H1 (cell line): ENCODE data around the gene FAM241B. TPM values are rescaled to one million over a fixed set of nuclear protein-coding genes. Genes with fewer than 3 reads are reported as not detected.

Experiments
- CTCF ChIA-PET: fragments of 300-600 bp; sonication (Branson Sonifier 250); formaldehyde crosslinking; loops from one replicate; lab custom pipeline; 2021; ENCODE audit not compliant: partially characterized antibody; lab: Charles Lee
- POLR2A ChIA-PET: fragments of 300-600 bp; sonication (Branson Sonifier 250); formaldehyde crosslinking; loops from one replicate; lab custom pipeline; 2021; ENCODE audit warnings: inconsistent platforms; ENCODE audit not compliant: partially characterized antibody; lab: Charles Lee
- DNase-seq, 2 experiments: peaks; one replicate each; pipeline versions ENCODE4 v3.0.0 to v3.0.0-alpha.2; 2010 to 2022; ENCODE audit warnings: low spot score in 2 of 2, low read depth in 1 of 2, mixed read lengths in 1 of 2
- FAIRE-seq: peaks from 2 replicates; lab custom pipeline; 2011; peaks lifted over from hg19 to GRCh38; lab: Jason Lieb, UNC
- H2AFZ ChIP-seq: 2 replicates; pipeline ENCODE4 v1.8.1; 2012; ENCODE audit warnings: low read length, inconsistent platforms
- H2AK5ac ChIP-seq: 2 replicates; pipeline ENCODE4 v1.6.1; 2013; ENCODE audit warnings: low read depth, low read length
- H2BK120ac ChIP-seq: replicated peaks from 2 replicates; pipeline ENCODE3; 2013; ENCODE audit warnings: low read depth, low read length, inconsistent platforms
- H2BK12ac ChIP-seq: 2 replicates; pipeline ENCODE4 v1.6.1; 2013; ENCODE audit warnings: low read depth, low read length
- H2BK15ac ChIP-seq: 2 replicates; pipeline ENCODE4 v1.6.1; 2013; ENCODE audit warnings: low read length
- H2BK20ac ChIP-seq: 2 replicates; pipeline ENCODE4 v1.6.1; 2013; ENCODE audit warnings: low read length
- H2BK5ac ChIP-seq: 2 replicates; pipeline ENCODE4 v1.6.1; 2013; ENCODE audit warnings: low read depth, low read length
- H3K14ac ChIP-seq: 2 replicates; pipeline ENCODE4 v1.6.1; 2013; ENCODE audit warnings: inconsistent platforms; ENCODE audit not compliant: insufficient read length
- H3K18ac ChIP-seq: 2 replicates; pipeline ENCODE4 v1.6.1; 2013; ENCODE audit warnings: low read length; ENCODE audit errors: extremely low read depth
- H3K23ac ChIP-seq: 2 replicates; pipeline ENCODE4 v1.6.1; 2013; ENCODE audit warnings: inconsistent platforms; ENCODE audit not compliant: insufficient read length
- H3K23me2 ChIP-seq: 2 replicates; pipeline ENCODE4 v1.6.1; 2013; ENCODE audit warnings: low read depth, low read length
- H3K27ac ChIP-seq: 2 replicates; pipeline ENCODE4 v1.6.1; 2011; ENCODE audit warnings: low read depth, low read length, inconsistent platforms
- H3K27me3 ChIP-seq, 4 experiments: replicated peaks in 1 of 4; 1 replicate in 1 of 4; 2 replicates in 3 of 4; pipeline versions ENCODE4 v1.6.1 to v1.8.1; 2011 to 2013; ENCODE audit warnings: low read length in 3 of 4, mild to moderate bottlenecking in 3 of 4, inconsistent platforms in 2 of 4, mixed read lengths in 2 of 4, moderate library complexity in 1 of 4; ENCODE audit not compliant: control insufficient read depth in 3 of 4, insufficient read depth in 3 of 4; ENCODE audit errors: extremely low read depth in 1 of 4
- H3K36me3 ChIP-seq, 4 experiments: 2 replicates each; pipeline versions ENCODE4 v1.6.1 to v1.8.1; 2011 to 2013; ENCODE audit warnings: mild to moderate bottlenecking in 4 of 4, low read length in 3 of 4, moderate library complexity in 2 of 4, control low read depth in 1 of 4, inconsistent platforms in 1 of 4; ENCODE audit not compliant: insufficient read depth in 4 of 4, control insufficient read depth in 2 of 4
- H3K4ac ChIP-seq: replicated peaks from 2 replicates; pipeline ENCODE3; 2013; ENCODE audit warnings: low read length, low read depth, mixed read lengths, inconsistent platforms; ENCODE audit not compliant: insufficient read length
- H3K4me1 ChIP-seq, 4 experiments: replicated peaks in 1 of 4; 1 replicate in 1 of 4; 2 replicates in 3 of 4; pipeline versions ENCODE4 v1.6.1 to v1.8.1; 2011 to 2013; ENCODE audit warnings: low read length in 3 of 4, inconsistent platforms in 2 of 4, mixed read lengths in 1 of 4; ENCODE audit not compliant: insufficient read depth in 4 of 4, control insufficient read depth in 3 of 4
- H3K4me2 ChIP-seq, 2 experiments: 2 replicates each; pipeline versions ENCODE4 v1.6.1 to v1.8.1; 2011 to 2013; ENCODE audit warnings: low read depth in 2 of 2, low read length in 2 of 2, control low read depth in 1 of 2, inconsistent platforms in 1 of 2, mild to moderate bottlenecking in 1 of 2; ENCODE audit not compliant: insufficient read depth in 1 of 2
- H3K4me3 ChIP-seq, 4 experiments: fragments of 200-600, 300-600 bp in 1 of 4; sonication (generic), shearing (Covaris generic), sonication (Bioruptor Twin) in 1 of 4; 2 replicates each; pipeline versions ENCODE4 v1.5.1 to v1.8.1; 2011 to 2016; ENCODE audit warnings: low read length in 4 of 4, low read depth in 3 of 4, control low read depth in 2 of 4, inconsistent platforms in 2 of 4, mild to moderate bottlenecking in 2 of 4, mixed read lengths in 1 of 4, moderate library complexity in 1 of 4; ENCODE audit not compliant: insufficient read depth in 2 of 4; ENCODE audit errors: extremely low read depth in 1 of 4
- H3K56ac ChIP-seq: replicated peaks from 2 replicates; pipeline ENCODE3; 2013; ENCODE audit warnings: low read depth, mild to moderate bottlenecking, mixed read lengths, low read length, inconsistent platforms; ENCODE audit not compliant: insufficient read length
- H3K79me1 ChIP-seq: 2 replicates; pipeline ENCODE4 v1.6.1; 2013; ENCODE audit warnings: low read depth, low read length, control low read depth
- H3K79me2 ChIP-seq, 2 experiments: 2 replicates each; pipeline versions ENCODE4 v1.6.1 to v1.8.1; 2012 to 2013; ENCODE audit warnings: low read length in 2 of 2, mild to moderate bottlenecking in 2 of 2, inconsistent platforms in 1 of 2; ENCODE audit not compliant: insufficient read depth in 2 of 2, control insufficient read depth in 1 of 2
- H3K9ac ChIP-seq, 4 experiments: replicated peaks in 1 of 4; 1 replicate in 1 of 4; 2 replicates in 3 of 4; pipeline versions ENCODE4 v1.6.1 to v1.8.1; 2011 to 2013; ENCODE audit warnings: low read depth in 3 of 4, low read length in 3 of 4, control low read depth in 2 of 4, mild to moderate bottlenecking in 2 of 4, moderate library complexity in 2 of 4, inconsistent platforms in 1 of 4; ENCODE audit errors: extremely low read depth in 1 of 4
- H3K9me3 ChIP-seq, 2 experiments: 2 replicates each; pipeline versions ENCODE4 v1.6.1 to v1.8.1; 2012 to 2013; ENCODE audit warnings: mild to moderate bottlenecking in 2 of 2, moderate library complexity in 2 of 2, control low read depth in 1 of 2, inconsistent platforms in 1 of 2, low read depth in 1 of 2, low read length in 1 of 2, mixed read lengths in 1 of 2; ENCODE audit not compliant: insufficient read depth in 2 of 2
- H4K20me1 ChIP-seq, 2 experiments: replicated peaks in 1 of 2; 2 replicates each; pipeline versions ENCODE3 to v1.8.1; 2011 to 2013; ENCODE audit warnings: inconsistent platforms in 2 of 2, low read length in 2 of 2, mild to moderate bottlenecking in 1 of 2; ENCODE audit not compliant: insufficient read depth in 2 of 2, control insufficient read depth in 1 of 2
- H4K5ac ChIP-seq: 2 replicates; pipeline ENCODE4 v1.6.1; 2013; ENCODE audit warnings: low read length, low read depth, mixed read lengths, inconsistent platforms; ENCODE audit not compliant: insufficient read length
- H4K8ac ChIP-seq: 2 replicates; pipeline ENCODE4 v1.8.0; 2013; ENCODE audit warnings: mild to moderate bottlenecking, moderate library complexity, low read length, inconsistent platforms; ENCODE audit not compliant: insufficient read depth; ENCODE audit errors: extremely low read depth
- H4K91ac ChIP-seq: replicated peaks from 2 replicates; pipeline ENCODE3; 2013; ENCODE audit warnings: low read length, mixed read lengths, inconsistent platforms; ENCODE audit not compliant: insufficient read length
- CEBPB ChIP-seq: IDR thresholded peaks from 2 replicates; pipeline ENCODE4 v1.6.1; 2012; ENCODE audit warnings: low read depth, low read length
- CHD2 ChIP-seq: IDR thresholded peaks from 2 replicates; pipeline ENCODE4 v1.6.1; 2012; ENCODE audit warnings: low read length, improper control_type of control experiment
- GABPA ChIP-seq: IDR thresholded peaks from 2 replicates; pipeline ENCODE4 v1.6.1; 2011; ENCODE audit warnings: mild to moderate bottlenecking, low read length, moderate library complexity, borderline replicate concordance; ENCODE audit not compliant: insufficient read depth
- WGBS, 2 experiments: shearing (Covaris generic) in 1 of 2; methylation state at CpG; one replicate each; pipeline versions ENCODE4 v1.1.6 to v1.1.7; 2013 to 2015; ENCODE audit warnings: low lambda C conversion rate in 2 of 2, mixed read lengths in 2 of 2, inconsistent platforms in 1 of 2, low coverage in 1 of 2, missing lambda C conversion rate in 1 of 2; ENCODE audit not compliant: insufficient replicate concordance in 2 of 2, insufficient coverage in 1 of 2, insufficient read length in 1 of 2; ENCODE audit errors: extremely low coverage in 1 of 2, missing lambda C conversion rate in 1 of 2; 5-methylcytosine and 5-hydroxymethylcytosine counted together
- polyA plus RNA-seq, 7 experiments: library from polyadenylated mRNA; depleted of rRNA in 3 of 7; stranded (reverse) in 5 of 7; unstranded in 2 of 7; fragments of >200 nt in 5 of 7; fragments of 200-250 nt in 2 of 7; gene quantifications; 1 replicate in 5 of 7; 2 replicates in 1 of 7; 4 replicates in 1 of 7; pipeline versions ENCODE4 v1.2.1 to v1.2.3, GENCODE V29; 2011 to 2013; ENCODE audit warnings: missing spikeins in 2 of 7, mixed read lengths in 2 of 7
- total RNA-seq: library from RNA; stranded (reverse); fragmentation: NEBNext Ultra II Directional; extraction: Animal tissue kit (Norgen Biotek cat#: 25700); gene quantifications from 2 replicates; pipeline ENCODE4 v1.2.1, GENCODE V29; 2021

FAM241B gene
- total and polyA plus RNA-seq, 2 of the 8 experiments (the other 6 are each of a cell fraction or from before 2014, with no cell fraction given) = 19.3 to 30.1 TPM

DNA sequence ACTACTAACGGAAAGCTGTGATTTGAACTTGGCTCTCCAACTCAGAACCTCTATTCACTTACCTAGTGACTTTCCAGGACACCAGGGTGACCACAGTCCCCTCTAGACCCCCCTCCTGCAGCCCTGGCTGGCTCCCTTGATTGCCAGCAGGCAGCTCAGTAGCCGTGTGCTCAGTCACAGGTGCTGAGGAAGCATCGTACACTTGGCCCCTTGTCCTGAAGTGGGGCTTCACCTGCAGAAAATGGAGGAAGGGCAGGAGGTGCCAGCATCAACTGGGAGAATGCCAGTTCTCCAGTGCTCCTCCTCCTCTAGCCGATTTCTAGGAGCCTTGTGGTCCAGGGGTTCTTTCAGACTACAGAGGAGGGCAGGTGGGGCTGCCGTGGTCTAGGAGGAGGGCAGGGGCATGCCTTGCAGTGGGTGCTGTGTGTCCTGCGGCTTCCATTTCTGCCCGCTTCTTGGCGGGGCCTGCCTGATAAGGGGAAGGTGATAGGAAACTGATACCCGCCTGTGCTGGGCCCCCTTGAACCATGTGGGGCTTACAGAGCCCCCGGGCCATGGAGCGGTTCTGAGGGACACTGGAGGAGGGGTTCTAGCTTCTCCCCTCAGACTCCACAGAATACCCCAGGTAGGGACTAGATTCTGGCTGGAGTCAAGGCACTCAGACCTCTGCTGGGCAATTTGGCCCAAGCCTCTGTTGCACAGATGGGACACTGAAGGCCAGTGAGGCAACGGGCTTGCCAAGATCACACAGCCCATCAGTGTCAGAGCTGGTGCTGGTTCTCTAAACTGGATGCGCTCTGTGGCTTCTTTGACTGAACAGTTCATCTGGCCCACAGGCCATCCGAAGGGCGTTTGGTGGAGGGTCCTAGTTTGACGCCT is 14.0 kb downstream of the FAM241B start:
- CTCF ChIA-PET = interaction anchor here (0.7 to 59.4 kb wide), 25 partner anchors 7 to 316 kb away, joined by 3 to 1374 read pairs (median 5); partner anchors contain the start of gene NEUROG3

More for the DNA sequence above, 14.0 kb downstream of the FAM241B start:
- no peak overlapping the region for H3K27ac ChIP-seq
- no peak overlapping the region for H2BK120ac ChIP-seq
- H4K5ac ChIP-seq = no peak overlapping the region
- no peaks in the 10 kb centered on the region; a peak in 2 of 7 replicates for H3K27me3 ChIP-seq
- 74% methylated on average over 16 of the region's 16 CpGs; no CpG with 5 or more reads in 1 of the 2 experiments for WGBS, 2 experiments
- no peak overlapping the region for H2BK12ac ChIP-seq
- H2BK20ac ChIP-seq = no peak overlapping the region
- H3K4me2 ChIP-seq = no peak overlapping the region
- no peaks in the 10 kb centered on the region for H3K9me3 ChIP-seq
- no peak overlapping the region for H3K4ac ChIP-seq
- no peak overlapping the region for H3K4me3 ChIP-seq
- no peak overlapping the region for H2AFZ ChIP-seq
- H3K36me3 ChIP-seq = no peaks in the 10 kb centered on the region
- no peaks in the 10 kb centered on the region for H3K23me2 ChIP-seq
- no peak overlapping the region for H2BK15ac ChIP-seq
- no peak overlapping the region for H3K18ac ChIP-seq
- POLR2A ChIA-PET = interaction anchor here (0.6 kb wide), 1 partner anchor 14 kb away, joined by 3 read pairs; no protein-coding TSS in a partner anchor
- H4K8ac ChIP-seq = no peak overlapping the region
- peaks cover 0 to 6% (median 4%) of the 10 kb centered on the region in 4 experiments; a peak in 4 of 7 replicates for H3K4me1 ChIP-seq
- H2AK5ac ChIP-seq = no peak overlapping the region
- no peak overlapping the region for H3K56ac ChIP-seq
- TF ChIP-seq CHD2 (no peak), GABPA (no peak), CEBPB (no peak)
- DNase-seq = no peak
- H3K23ac ChIP-seq = no peak overlapping the region
- H3K9ac ChIP-seq = no peak overlapping the region
- H4K91ac ChIP-seq = no peak overlapping the region
- peak; percentile 63 for FAIRE-seq
- no peaks in the 10 kb centered on the region for H3K79me2 ChIP-seq
- no peaks in the 10 kb centered on the region for H4K20me1 ChIP-seq
- no peak overlapping the region for H2BK5ac ChIP-seq
- no peak overlapping the region for H3K14ac ChIP-seq
- H3K79me1 ChIP-seq = no peaks in the 10 kb centered on the region
